Thyroid gland (tissue), 4 donors: Measurements from ENCODE around the gene SP100. TPM values are rescaled to one million over a fixed set of nuclear protein-coding genes. Genes with fewer than 3 reads are reported as not detected.

Experiments used
- DNase-seq, 2 donors: peaks; one replicate each; pipeline ENCODE4 v3.0.0-alpha.2; 2019
- H3K27ac ChIP-seq, 3 donors: fragments of 200-600 bp; sonication (generic); 1 replicate in 2 of 3; 2 replicates in 1 of 3; pipeline ENCODE4 v1.5.1; 2016 to 2019; ENCODE audit warnings: mild to moderate bottlenecking in 1 of 3, moderate library complexity in 1 of 3
- H3K27me3 ChIP-seq: fragments of 200-600 bp; sonication (generic); one replicate; pipeline ENCODE4 v1.5.1; 2019
- H3K36me3 ChIP-seq, 2 donors: fragments of 200-600 bp; sonication (generic); one replicate each; pipeline ENCODE4 v1.5.1; 2016 to 2019
- H3K4me1 ChIP-seq, 2 donors: fragments of 200-600 bp; sonication (generic); one replicate each; pipeline ENCODE4 v1.5.1; 2017 to 2019
- H3K4me3 ChIP-seq, 3 donors: fragments of 200-600 bp; sonication (generic); replicated peaks in 1 of 3; 1 replicate in 2 of 3; 2 replicates in 1 of 3; pipeline ENCODE4 v1.5.1; 2016; ENCODE audit warnings: mild to moderate bottlenecking in 1 of 3
- H3K9me3 ChIP-seq: fragments of 200-600 bp; sonication (generic); one replicate; pipeline ENCODE4 v1.5.1; 2017
- CTCF ChIP-seq, 6 experiments: fragments of 200-600 bp in 3 of 6; fragments of 450-650 bp in 3 of 6; sonication (generic) in 3 of 6; IDR thresholded peaks; one replicate each; pipeline ENCODE4 v1.5.1; 2016 to 2019; ENCODE audit warnings: antibody characterized with exemption in 6 of 6, mild to moderate bottlenecking in 2 of 6, inconsistent platforms in 1 of 6, moderate library complexity in 1 of 6
- POLR2A ChIP-seq, 2 donors: fragments of 450-650 bp; IDR thresholded peaks; one replicate each; pipeline ENCODE4 v1.6.1; 2017; ENCODE audit warnings: antibody characterized with exemption in 2 of 2, mild to moderate bottlenecking in 2 of 2, moderate library complexity in 1 of 2
- WGBS, 2 donors: methylation state at CpG; one replicate each; pipeline ENCODE4 v1.1.5; 2017; 5-methylcytosine and 5-hydroxymethylcytosine counted together
- intact Hi-C: fragments of 100-400 bp; cut with DNase I; formaldehyde crosslinking; loops from one replicate; pipeline ENCODE4 v1.15.1; 2023
- total RNA-seq, 4 donors: library from RNA; depleted of rRNA; stranded (reverse); fragments of >200 nt; gene quantifications; one replicate each; pipeline ENCODE4 v1.2.3, GENCODE V29; 2016

The SP100 gene
- total RNA-seq, 4 donors from 2014 or later, result 84.0 to 151 (median 98.0) TPM

GRCh38 chr2:230457073-230457768 lies 41.2 kb downstream of the SP100 start:
- no peaks in the 10 kb centered on the region for H3K27me3 ChIP-seq
- H3K4me3 ChIP-seq, result no peak overlapping the region
- H3K9me3 ChIP-seq, result no peaks in the 10 kb centered on the region
- H3K27ac ChIP-seq, result no peak overlapping the region
- no peak for DNase-seq
- H3K36me3 ChIP-seq, result peaks cover 13 to 16% of the 10 kb centered on the region in 2 donors
- TF ChIP-seq CTCF (IDR thresholded peaks at IDR 0.05) (no peak), POLR2A (IDR thresholded peaks at IDR 0.05) (no peak)
- intact Hi-C loops, result no loop called here
- 75 to 79% methylated on average over 4 of the region's 4 CpGs for WGBS, 2 donors
- H3K4me1 ChIP-seq, result no peaks in the 10 kb centered on the region

GRCh38 chr2:230457793-230458192 lies 41.8 kb downstream of the SP100 start:
- Histone ChIP-seq H3K36me3 (peaks cover 13 to 16% of the 10 kb centered on the region in 2 donors), H3K4me3 (no peak overlapping the region), H3K9me3 (no peaks in the 10 kb centered on the region), H3K27ac (no peak overlapping the region), H3K27me3 (no peaks in the 10 kb centered on the region), H3K4me1 (no peaks in the 10 kb centered on the region)
- TF ChIP-seq POLR2A (IDR thresholded peaks at IDR 0.05) (no peak), CTCF (IDR thresholded peaks at IDR 0.05) (no peak)
- intact Hi-C loops, result no loop called here
- no peak for DNase-seq

- Histone ChIP-seq H3K36me3 (peaks cover 20 to 22% of the 10 kb centered on the region in 2 donors), H3K4me3 (no peak overlapping the region), H3K27ac (no peak overlapping the region), H3K27me3 (no peaks in the 10 kb centered on the region), H3K9me3 (no peaks in the 10 kb centered on the region), H3K4me1 (no peaks in the 10 kb centered on the region)
- TF ChIP-seq POLR2A (IDR thresholded peaks at IDR 0.05), result no peak
- no peak for TF ChIP-seq CTCF (IDR thresholded peaks at IDR 0.05)
- DNase-seq, result no peak
- intact Hi-C loops, result no loop called here
Observed at GRCh38 chr2:230459216-230459615, 43.2 kb downstream of the SP100 start.

GRCh38 chr2:230471074-230471473 lies 55.1 kb downstream of the SP100 start:
- 76 to 82% methylated on average over 4 of the region's 4 CpGs for WGBS, 2 donors

GRCh38 chr2:230472621-230473018 lies 56.6 kb downstream of the SP100 start:
- H3K9me3 ChIP-seq, result no peaks in the 10 kb centered on the region
- H3K4me1 ChIP-seq, result no peaks in the 10 kb centered on the region
- H3K36me3 ChIP-seq, result peaks cover 23 to 30% of the 10 kb centered on the region in 2 donors
- intact Hi-C loops, result no loop called here
- no peak for DNase-seq
- no peaks in the 10 kb centered on the region for H3K27me3 ChIP-seq
- H3K27ac ChIP-seq, result no peak overlapping the region
- TF ChIP-seq CTCF (IDR thresholded peaks at IDR 0.05) (no peak), POLR2A (IDR thresholded peaks at IDR 0.05) (no peak)
- H3K4me3 ChIP-seq, result no peak overlapping the region

More at GRCh38 chr2:230471074-230471473, 55.1 kb downstream of the SP100 start:
- Histone ChIP-seq H3K36me3 (peaks cover 37 to 44% of the 10 kb centered on the region in 2 donors), H3K9me3 (no peaks in the 10 kb centered on the region), H3K4me1 (no peaks in the 10 kb centered on the region), H3K27me3 (no peaks in the 10 kb centered on the region), H3K27ac (no peak overlapping the region), H3K4me3 (no peak overlapping the region)
- DNase-seq, result no peak
- intact Hi-C loops, result no loop called here
- no peak for TF ChIP-seq POLR2A (IDR thresholded peaks at IDR 0.05)
